Ovary (tissue), 9 donors: Measurements from ENCODE around the gene PCDH15. TPM values are rescaled to one million over a fixed set of nuclear protein-coding genes. Genes with fewer than 3 reads are reported as not detected.

Experiments
- DNase-seq, 5 donors: peaks; one replicate each; pipeline ENCODE4 v3.0.0-alpha.2; 2019 to 2020
- H3K27ac ChIP-seq, 2 donors: fragments of 200-600 bp; one replicate each; pipeline versions ENCODE4 v1.5.1 to v1.8.0; 2019 to 2022
- H3K27me3 ChIP-seq: fragments of 200-600 bp; one replicate; pipeline ENCODE4 v1.8.0; 2022
- H3K36me3 ChIP-seq: fragments of 200-600 bp; sonication (generic); one replicate; pipeline ENCODE4 v1.5.1; 2019
- H3K4me1 ChIP-seq: one replicate; pipeline ENCODE4 v1.8.1; 2013; ENCODE audit warnings: mild to moderate bottlenecking, moderate library complexity; ENCODE audit not compliant: insufficient read depth
- H3K4me3 ChIP-seq: fragments of 200-600 bp; sonication (generic); one replicate; pipeline ENCODE4 v1.5.1; 2017
- H3K9me3 ChIP-seq, 2 donors: fragments of 200-600 bp in 1 of 2; sonication (generic) in 1 of 2; one replicate each; pipeline versions ENCODE4 v1.5.1 to v1.8.1; 2013 to 2019; ENCODE audit warnings: mild to moderate bottlenecking in 1 of 2, moderate library complexity in 1 of 2
- CTCF ChIP-seq, 3 donors: fragments of 450-650 bp in 2 of 3; fragments of 200-600 bp in 1 of 3; IDR thresholded peaks; one replicate each; pipeline versions ENCODE4 v1.5.1 to v1.8.0; 2016 to 2022; ENCODE audit warnings: antibody characterized with exemption in 3 of 3, mild to moderate bottlenecking in 1 of 3
- EP300 ChIP-seq: sonication (generic); formaldehyde crosslinking; IDR thresholded peaks from one replicate; pipeline ENCODE4 v1.6.1; 2017; ENCODE audit warnings: antibody characterized with exemption
- POLR2A ChIP-seq: fragments of 450-650 bp; IDR thresholded peaks from one replicate; pipeline ENCODE4 v1.6.1; 2017; ENCODE audit warnings: antibody characterized with exemption, mild to moderate bottlenecking, moderate library complexity
- WGBS, 3 donors: extraction: QIAGEN DNeasy Blood & Tissue Kit in 1 of 3; methylation state at CpG; one replicate each; pipeline versions ENCODE4 v1.1.5 to v1.1.7; 2013 to 2017; 5-methylcytosine and 5-hydroxymethylcytosine counted together
- intact Hi-C, 4 donors: fragments of 100-400 bp; cut with DNase I; formaldehyde crosslinking; loops; one replicate each; pipeline versions ENCODE4 v1.11.0 to v1.15.1; 2022 to 2023
- polyA plus RNA-seq, 2 donors: library from polyadenylated mRNA; stranded (reverse); fragments of 200-250 nt in 1 of 2; fragments of 350-450 nt in 1 of 2; fragmentation: Illumina TruSeq in 1 of 2; extraction: RNeasy Lipid Tissue Mini Kit (QIAGEN cat#74804) in 1 of 2; gene quantifications; one replicate each; pipeline ENCODE4 v1.2.3, GENCODE V29; 2013 to 2014
- total RNA-seq, 7 donors: library from RNA; depleted of rRNA in 2 of 7; stranded (reverse); fragments of >200 nt in 2 of 7; fragmentation: NEBNext Ultra II Directional in 3 of 7; extraction: Animal tissue kit (Norgen Biotek cat#: 25700) in 3 of 7; gene quantifications; one replicate each; pipeline versions ENCODE4 v1.1.0 to v1.2.4, GENCODE V29; 2016 to 2023
- donor health status: DM: no; HTN: no; CAD: no; lungs with moderate emphysema.
- donor health status: DM: no; HTN: no; CAD: no.
- donor health status: Bipolar disorder and iron deficiency.
- donor health status: DM: yes; HTN: yes; CAD: no.
- donor health status: DM: no; HTN: no; CAD: no.
- donor health status: DM: yes; HTN: yes; CAD: no.

Gene PCDH15
- total and polyA plus RNA-seq, 9 donors = 0.02 to 0.34 TPM; not detected in 7

- intact Hi-C loops = no loop called here
- Histone ChIP-seq H3K27me3 (no peaks in the 10 kb centered on the region), H3K27ac (no peak overlapping the region), H3K4me3 (no peak overlapping the region), H3K9me3 (no peaks in the 10 kb centered on the region), H3K36me3 (no peaks in the 10 kb centered on the region), H3K4me1 (no peaks in the 10 kb centered on the region)
- no peak for TF ChIP-seq POLR2A
- no peak for TF ChIP-seq CTCF (IDR thresholded peaks at IDR 0.05)
- no peak for TF ChIP-seq EP300
- DNase-seq = no peak
- 81 to 93% (median 84%) methylated on average over 2 of the region's 2 CpGs for WGBS, 3 donors
These were observed 516.4 kb downstream of the PCDH15 start for GRCh38 chr10:54284526-54285193.

- intact Hi-C loops = no loop called here
These were observed 519.0 kb downstream of the PCDH15 start for GRCh38 chr10:54282012-54282411.

GRCh38 chr10:54266395-54266794 lies 534.6 kb downstream of the PCDH15 start:
- DNase-seq = no peak
- Histone ChIP-seq H3K9me3 (no peaks in the 10 kb centered on the region), H3K4me3 (no peak overlapping the region), H3K27ac (no peak overlapping the region), H3K36me3 (no peaks in the 10 kb centered on the region), H3K4me1 (no peaks in the 10 kb centered on the region), H3K27me3 (no peaks in the 10 kb centered on the region)
- TF ChIP-seq EP300 (no peak), POLR2A (no peak), CTCF (IDR thresholded peaks at IDR 0.05) (no peak)
- intact Hi-C loops = no loop called here
- 69 to 93% (median 81%) methylated on average over 1 of the region's 1 CpG for WGBS, 3 donors

More at GRCh38 chr10:54282012-54282411, 519.0 kb downstream of the PCDH15 start:
- no peak for TF ChIP-seq POLR2A
- TF ChIP-seq CTCF (IDR thresholded peaks at IDR 0.05) = no peak
- TF ChIP-seq EP300 = no peak
- WGBS, 3 donors = 60 to 66% (median 62%) methylated on average over 2 of the region's 2 CpGs
- Histone ChIP-seq H3K4me3 (no peak overlapping the region), H3K36me3 (no peaks in the 10 kb centered on the region), H3K9me3 (no peaks in the 10 kb centered on the region), H3K4me1 (no peaks in the 10 kb centered on the region), H3K27ac (no peak overlapping the region), H3K27me3 (no peaks in the 10 kb centered on the region)
- DNase-seq = no peak

GRCh38 chr10:54262726-54263125 lies 538.3 kb downstream of the PCDH15 start:
- Histone ChIP-seq H3K27me3 (no peaks in the 10 kb centered on the region), H3K4me1 (no peaks in the 10 kb centered on the region), H3K4me3 (no peak overlapping the region), H3K27ac (no peak overlapping the region), H3K36me3 (no peaks in the 10 kb centered on the region), H3K9me3 (no peaks in the 10 kb centered on the region)
- no peak for DNase-seq
- no peak for TF ChIP-seq EP300
- TF ChIP-seq CTCF (IDR thresholded peaks at IDR 0.05) = no peak
- no peak for TF ChIP-seq POLR2A
- intact Hi-C loops = no loop called here
- WGBS, 3 donors = 69 to 83% (median 82%) methylated on average over 5 of the region's 5 CpGs
